GM19372 (cell line): Measurements from ENCODE around the gene SLC38A2.
"Not testable (repeated sequence)": the region's sequence is repeated elsewhere in the genome, so short reads cannot be mapped to it uniquely, and the experiment has no call there.

Experiments used
- ATAC-seq: cut with Tn5 transposase; IDR thresholded peaks from one replicate; pipeline ENCODE4 v1.9.1; 2021; ENCODE audit warnings: mild to moderate bottlenecking, low read depth, moderate library complexity; ENCODE audit not compliant: unreplicated experiment

The SLC38A2 gene

DNA sequence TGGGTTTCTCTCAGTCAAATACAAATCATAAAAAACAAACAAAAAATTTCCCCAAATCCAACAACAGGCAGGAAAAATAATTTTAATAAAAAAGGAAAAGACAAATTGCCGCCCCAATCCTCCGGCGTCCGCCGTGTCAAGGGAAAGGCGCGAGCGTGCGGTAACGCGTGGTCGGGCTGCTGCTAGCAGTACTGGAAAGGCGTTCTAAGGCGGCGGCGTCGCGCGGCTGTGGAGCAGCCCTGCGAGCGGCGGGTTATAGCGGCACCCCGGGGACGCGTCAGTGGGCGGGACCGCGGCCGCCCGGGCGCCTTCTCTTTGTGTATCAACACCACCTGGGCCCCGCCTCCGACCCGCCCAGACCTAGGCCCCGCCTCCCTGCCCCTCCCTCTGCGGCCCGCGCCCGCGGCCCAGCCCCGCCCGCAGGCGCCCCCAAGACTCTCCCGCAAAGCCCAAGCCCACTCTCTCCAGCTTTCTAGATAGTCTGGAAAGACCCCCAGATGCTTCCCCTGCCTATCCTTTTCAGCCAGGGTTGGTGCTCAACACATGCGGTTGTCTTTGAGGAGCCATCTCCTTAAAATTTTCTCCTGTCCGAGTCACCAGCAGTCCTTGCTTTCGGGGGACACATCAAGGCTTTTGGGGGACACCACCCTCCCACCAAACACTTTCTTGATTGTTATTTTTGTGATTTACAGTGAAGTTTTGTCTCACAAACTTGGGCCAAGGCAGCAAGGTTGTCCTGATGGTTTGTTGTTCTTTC, at the start of gene SLC38A2:
TSS of gene SLC38A2 (minus strand) at position 230 of the 757 bp plus-strand sequence. CDS start 1,480 bp downstream, outside the sequence.
- ATAC-seq, result peak; percentile 82

DNA sequence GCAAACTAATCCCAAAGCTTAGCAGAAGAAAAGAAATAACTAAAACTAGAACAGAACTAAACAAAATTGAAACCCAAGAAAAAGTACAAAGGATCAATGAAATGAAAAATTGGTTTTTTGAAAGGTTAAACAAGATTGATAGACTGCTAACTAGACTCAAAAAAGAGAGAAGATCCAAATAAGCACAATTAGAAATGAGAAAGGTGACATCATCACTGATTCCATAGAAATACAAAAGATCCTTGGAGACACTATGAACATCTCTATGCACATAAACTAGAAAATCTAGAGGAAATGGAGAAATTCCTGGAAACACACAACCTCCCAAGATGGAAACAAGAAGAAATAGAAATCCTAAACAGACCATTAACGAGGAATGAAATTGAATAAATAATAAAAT, 47.1 kb upstream of the SLC38A2 start:
- ATAC-seq, result no peak

DNA sequence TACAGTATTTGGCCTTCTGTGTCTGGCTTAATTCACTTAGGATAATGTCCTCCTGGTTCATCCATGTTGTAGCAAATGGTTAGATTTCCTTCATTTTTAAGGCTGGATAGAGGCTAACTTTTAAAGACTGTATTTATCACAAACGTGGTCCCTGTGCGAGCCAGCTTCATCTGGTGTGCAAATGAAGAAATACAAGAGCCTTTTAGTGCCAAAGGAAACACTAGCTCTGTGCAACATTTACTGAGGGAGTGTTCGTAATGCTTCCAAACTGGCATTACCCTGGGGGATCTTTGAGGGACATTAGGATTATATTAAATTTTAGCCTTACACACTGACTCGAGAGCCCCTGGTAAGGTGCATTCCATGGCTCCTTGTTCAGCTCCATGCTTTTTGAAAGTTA, 43.0 kb upstream of the SLC38A2 start:
- no peak for ATAC-seq

- no peak for ATAC-seq
These were observed 42.2 kb upstream of the SLC38A2 start for GRCh38 chr12:46414591-46415268.

DNA sequence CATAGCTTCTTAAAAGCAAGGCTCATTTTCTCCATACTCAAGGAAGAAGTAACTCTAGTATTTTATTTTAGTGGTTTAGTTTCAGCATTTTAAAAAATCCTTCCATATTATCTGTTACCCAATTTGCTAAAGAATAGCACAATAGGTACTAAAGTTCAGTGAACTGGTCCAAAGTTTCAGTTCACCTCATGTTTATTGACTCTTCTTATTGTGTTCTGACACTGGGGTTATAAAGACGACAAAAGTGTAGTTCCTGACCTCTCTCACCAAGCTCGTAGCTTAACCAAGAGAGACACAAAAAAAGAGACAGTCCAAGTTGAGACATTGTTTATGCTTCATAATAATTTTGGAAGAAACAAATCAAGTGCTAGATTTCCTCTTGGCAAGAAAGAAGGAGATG, 40.8 kb upstream of the SLC38A2 start:
- ATAC-seq, result no peak

GRCh38 chr12:46412857-46413256, 40.3 kb upstream of the SLC38A2 start:
- no peak for ATAC-seq

DNA sequence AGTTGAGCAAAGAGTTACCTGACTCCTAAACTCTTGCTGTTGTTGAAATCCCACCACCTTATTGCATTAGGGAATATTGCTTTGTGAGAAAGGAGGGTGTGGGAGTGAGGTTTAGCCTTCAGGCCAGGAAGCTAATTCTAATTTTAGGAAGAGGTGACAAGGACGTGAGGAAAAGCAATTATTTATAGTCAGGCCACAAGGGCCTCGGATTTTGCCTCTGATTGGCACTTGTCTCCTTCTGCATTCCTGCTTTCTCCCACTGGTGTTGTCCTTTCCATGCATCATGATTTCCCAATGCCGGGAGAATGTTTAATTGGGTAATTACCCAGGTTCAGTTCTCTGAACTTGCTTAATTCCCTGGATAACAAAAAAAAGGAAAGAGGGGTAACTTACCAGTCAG, 37.9 kb upstream of the SLC38A2 start:
- no peak for ATAC-seq

GRCh38 chr12:46409974-46410373, 37.4 kb upstream of the SLC38A2 start:
- no peak for ATAC-seq

GRCh38 chr12:46409342-46409741, 36.8 kb upstream of the SLC38A2 start:
- ATAC-seq, result no peak

GRCh38 chr12:46408441-46408840, 35.9 kb upstream of the SLC38A2 start:
- ATAC-seq, result no peak

GRCh38 chr12:46407361-46407760, 34.8 kb upstream of the SLC38A2 start:
- no peak for ATAC-seq

GRCh38 chr12:46406352-46407027, 33.9 kb upstream of the SLC38A2 start:
- ATAC-seq, result no peak

GRCh38 chr12:46404733-46405132, 32.2 kb upstream of the SLC38A2 start:
- ATAC-seq, result no peak

GRCh38 chr12:46404225-46404631, 31.7 kb upstream of the SLC38A2 start:
- ATAC-seq, result no peak

GRCh38 chr12:46403719-46404070, 31.1 kb upstream of the SLC38A2 start:
- ATAC-seq, result no peak

DNA sequence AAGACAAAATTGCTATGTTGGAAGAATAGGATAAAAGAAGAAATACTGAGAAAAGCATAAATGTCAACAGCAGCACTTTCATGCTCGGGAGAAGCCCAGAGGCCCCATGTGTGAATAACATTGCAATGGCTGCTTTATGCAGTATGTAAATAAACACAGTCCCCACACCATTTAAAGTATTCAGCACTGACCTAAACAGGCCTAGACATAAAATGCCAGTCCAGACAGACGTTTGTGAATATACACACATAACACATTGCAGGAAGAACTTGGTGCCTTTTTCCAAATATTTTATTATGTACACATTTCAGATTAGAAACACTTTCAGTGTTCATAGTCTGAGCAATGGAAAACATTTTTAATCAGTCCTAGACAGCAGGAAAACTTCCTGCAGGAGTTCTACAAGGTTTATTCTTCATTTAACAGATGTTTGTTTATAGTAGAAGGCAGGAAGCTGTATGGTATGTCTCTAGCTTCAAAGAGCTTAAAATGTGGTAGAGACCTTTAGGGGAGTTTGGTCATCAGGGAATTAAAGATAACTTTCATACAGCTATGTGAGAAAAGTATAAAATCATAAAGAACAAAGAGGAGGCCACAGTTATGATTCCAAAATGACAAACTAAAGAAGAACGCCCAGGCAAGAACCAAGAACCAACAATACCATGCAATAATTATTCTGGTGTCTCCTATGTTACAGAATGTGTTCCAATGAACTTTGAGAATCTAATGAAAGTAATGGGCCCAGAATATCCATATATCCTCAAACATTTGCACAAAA, 30.6 kb upstream of the SLC38A2 start:
- ATAC-seq, result no peak

DNA sequence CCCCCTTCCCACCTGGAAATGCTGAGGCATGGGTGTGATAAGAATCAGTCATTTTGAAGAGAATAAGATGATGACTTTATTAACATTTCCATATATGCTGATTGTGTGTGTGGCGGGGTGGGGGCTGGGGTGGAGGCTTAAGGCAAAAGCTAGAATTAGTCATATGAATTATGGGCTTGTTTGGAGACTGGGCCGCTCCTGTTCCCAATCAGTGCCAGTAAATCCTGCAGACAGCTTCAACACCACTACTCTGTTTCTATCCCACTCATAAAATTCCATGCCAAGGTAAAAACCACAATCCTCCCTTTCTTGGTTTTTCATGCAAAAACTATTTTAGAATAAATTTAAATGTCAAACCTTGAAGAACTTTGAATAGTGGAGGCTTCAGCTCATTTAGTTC, 29.9 kb upstream of the SLC38A2 start:
- no peak for ATAC-seq

DNA sequence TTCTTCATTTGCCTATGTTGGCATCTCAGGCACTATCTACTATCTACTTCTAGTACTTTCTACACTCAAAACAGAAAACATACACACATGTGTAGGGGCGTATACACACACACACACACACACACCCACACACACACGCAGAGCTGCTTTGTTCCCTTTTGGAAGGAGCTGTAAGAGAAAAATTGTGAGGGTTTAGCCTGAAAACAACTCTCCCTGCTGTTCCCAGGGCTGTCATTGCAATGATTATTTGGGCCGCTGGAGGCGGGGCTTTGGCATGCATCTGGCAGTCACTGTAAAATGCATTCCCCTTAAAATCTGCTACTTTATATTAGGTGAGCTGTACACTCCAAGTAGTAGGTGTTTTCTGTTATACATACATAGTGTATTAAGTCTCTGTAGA, 29.1 kb upstream of the SLC38A2 start:
- ATAC-seq, result no peak

DNA sequence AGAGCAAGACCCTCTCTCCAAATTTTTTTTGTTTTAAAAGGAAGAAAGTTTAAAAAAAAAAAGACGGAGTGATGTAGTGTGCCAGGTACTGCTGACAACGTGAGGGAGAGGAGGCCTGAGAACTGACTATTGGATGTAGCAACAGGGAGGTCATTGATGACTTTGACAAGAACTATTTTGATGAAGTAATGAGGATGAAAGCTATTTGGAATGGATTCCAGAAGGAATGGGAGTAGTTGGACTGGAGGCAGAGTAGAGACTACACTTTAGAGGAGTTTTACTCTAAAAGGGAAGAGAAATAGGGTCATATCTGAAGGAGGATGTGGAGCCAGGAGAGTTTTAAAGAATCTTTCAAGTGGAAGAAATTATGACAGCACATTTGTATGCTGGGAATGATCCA, 27.8 kb upstream of the SLC38A2 start:
- ATAC-seq, result no peak

DNA sequence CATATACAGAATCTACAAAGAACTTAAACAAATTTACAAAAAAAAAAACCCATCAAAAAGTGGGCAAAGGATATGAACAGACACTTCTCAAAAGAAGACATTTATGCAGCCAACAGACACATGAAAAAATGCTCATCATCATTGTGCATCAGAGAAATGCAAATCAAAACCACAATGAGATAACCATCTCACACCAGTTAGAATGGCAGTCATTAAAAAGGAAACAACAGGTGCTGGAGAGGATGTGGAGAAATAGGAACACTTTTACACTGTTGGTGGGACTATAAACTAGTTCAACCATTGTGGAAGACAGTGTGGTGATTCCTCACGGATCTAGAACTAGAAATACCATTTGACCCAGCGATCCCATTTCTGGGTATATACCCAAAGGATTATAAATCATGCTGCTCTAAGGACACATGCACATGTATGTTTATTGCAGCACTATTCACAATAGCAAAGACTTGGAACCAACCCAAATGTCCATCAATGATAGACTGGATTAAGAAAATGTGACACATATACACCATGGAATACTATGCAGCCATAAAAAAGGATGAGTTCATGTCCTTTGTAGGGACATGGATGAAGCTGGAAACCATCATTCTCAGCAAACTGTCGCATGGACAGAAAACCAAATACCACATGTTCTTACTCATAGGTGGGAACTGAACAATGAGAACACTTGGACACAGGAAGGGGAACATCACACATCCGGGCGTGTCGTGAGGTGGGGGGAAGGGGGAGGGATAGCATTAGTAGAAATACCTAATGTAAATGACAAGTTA, 27.1 kb upstream of the SLC38A2 start:
- not testable (repeated sequence) for ATAC-seq
